Prostate gland (tissue), 2 donors: ENCODE measurements around the gene HK1.

Experiments
- CTCF ChIP-seq, 4 experiments: fragments of 200-600 bp in 2 of 4; fragments of 450-650 bp in 2 of 4; sonication (generic) in 2 of 4; IDR thresholded peaks; 1 replicate in 3 of 4; 2 replicates in 1 of 4; pipeline ENCODE4 v1.5.1; 2016 to 2019; ENCODE audit warnings: antibody characterized with exemption in 4 of 4, mild to moderate bottlenecking in 2 of 4, moderate library complexity in 2 of 4
- POLR2A ChIP-seq: fragments of 450-650 bp; IDR thresholded peaks from one replicate; pipeline ENCODE4 v1.6.1; 2016; ENCODE audit warnings: antibody characterized with exemption, mild to moderate bottlenecking
- POLR2AphosphoS5 ChIP-seq: sonication (generic); formaldehyde crosslinking; IDR thresholded peaks from one replicate; pipeline ENCODE4 v1.6.1; 2017; ENCODE audit warnings: antibody characterized with exemption

GRCh38 chr10:69426376-69426727 lies 148.1 kb downstream of the HK1 start:
- no peak for TF ChIP-seq CTCF (IDR thresholded peaks at IDR 0.05)
- no peak for TF ChIP-seq POLR2AphosphoS5
- TF ChIP-seq POLR2A: no peak
